Effector memory CD4-positive, alpha-beta T cell (primary cell): Measurements from ENCODE around the gene CAPNS2.

Source experiments
- DNase-seq, 3 donors: peaks; one replicate each; pipeline ENCODE4 v3.0.0-alpha.2; 2020
- H3K27ac ChIP-seq: 2 replicates; pipeline ENCODE4 v1.7.0; 2013; ENCODE audit warnings: mild to moderate bottlenecking, low read length, moderate library complexity; ENCODE audit not compliant: insufficient read depth, poor library complexity, severe bottlenecking
- H3K27me3 ChIP-seq: replicated peaks from 2 replicates; pipeline ENCODE4 v1.7.0; 2013; ENCODE audit warnings: mild to moderate bottlenecking, low read length; ENCODE audit not compliant: insufficient read depth, control insufficient read depth, poor library complexity, severe bottlenecking
- H3K36me3 ChIP-seq: 2 replicates; pipeline ENCODE4 v1.7.0; 2013; ENCODE audit warnings: mild to moderate bottlenecking, low read length, moderate library complexity; ENCODE audit not compliant: control insufficient read depth, insufficient read depth
- H3K4me1 ChIP-seq: 2 replicates; pipeline ENCODE4 v1.7.0; 2013; ENCODE audit warnings: low read length, mild to moderate bottlenecking; ENCODE audit not compliant: control insufficient read depth, insufficient read depth, poor library complexity, severe bottlenecking
- H3K4me3 ChIP-seq: 2 replicates; pipeline ENCODE4 v1.7.0; 2013; ENCODE audit warnings: low read length, low read depth, mild to moderate bottlenecking; ENCODE audit not compliant: insufficient read depth, poor library complexity, severe bottlenecking
- H3K9me3 ChIP-seq: 2 replicates; pipeline ENCODE4 v1.7.0; 2013; ENCODE audit warnings: mild to moderate bottlenecking, low read length, moderate library complexity; ENCODE audit not compliant: control insufficient read depth

Gene CAPNS2

DNA sequence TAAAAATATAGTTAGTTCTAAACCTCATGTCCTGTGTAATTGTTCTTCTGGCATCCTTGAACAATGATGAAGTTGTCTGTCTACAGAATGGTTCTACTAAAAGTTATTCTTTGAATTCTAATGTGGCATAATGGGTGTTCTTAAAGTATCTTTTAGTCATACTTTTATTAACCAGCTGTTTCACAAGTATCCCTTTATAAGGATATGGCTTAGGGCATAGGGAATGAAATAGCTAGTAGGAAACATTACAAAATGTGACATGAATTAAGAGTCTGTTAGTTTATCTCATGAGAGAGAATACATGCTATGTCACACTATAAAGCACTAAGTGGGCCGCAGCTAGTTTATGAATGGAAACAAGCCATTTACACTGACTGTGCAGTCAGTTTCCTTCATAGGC, 26.3 kb upstream of the CAPNS2 start:
- Histone ChIP-seq H3K4me3 (no peak overlapping the region), H3K27me3 (no peaks in the 10 kb centered on the region), H3K4me1 (no peaks in the 10 kb centered on the region), H3K9me3 (no peaks in the 10 kb centered on the region), H3K27ac (no peak overlapping the region), H3K36me3 (no peaks in the 10 kb centered on the region)
- no peak for DNase-seq

GRCh38 chr16:55542459-55543082, 23.9 kb upstream of the CAPNS2 start:
- Histone ChIP-seq H3K4me3 (no peak overlapping the region), H3K27ac (no peak overlapping the region), H3K4me1 (no peaks in the 10 kb centered on the region), H3K27me3 (no peaks in the 10 kb centered on the region), H3K9me3 (no peaks in the 10 kb centered on the region), H3K36me3 (no peaks in the 10 kb centered on the region)
- DNase-seq = no peak

GRCh38 chr16:55543472-55543871, 23.0 kb upstream of the CAPNS2 start:
- Histone ChIP-seq H3K36me3 (no peaks in the 10 kb centered on the region), H3K27ac (no peak overlapping the region), H3K9me3 (no peaks in the 10 kb centered on the region), H3K4me1 (no peaks in the 10 kb centered on the region), H3K4me3 (no peak overlapping the region), H3K27me3 (no peaks in the 10 kb centered on the region)
- DNase-seq = no peak

GRCh38 chr16:55552621-55553020, 13.9 kb upstream of the CAPNS2 start:
- Histone ChIP-seq H3K4me1 (no peaks in the 10 kb centered on the region), H3K4me3 (no peak overlapping the region), H3K27me3 (no peaks in the 10 kb centered on the region), H3K36me3 (no peaks in the 10 kb centered on the region), H3K9me3 (no peaks in the 10 kb centered on the region), H3K27ac (no peak overlapping the region)
- DNase-seq = no peak

DNA sequence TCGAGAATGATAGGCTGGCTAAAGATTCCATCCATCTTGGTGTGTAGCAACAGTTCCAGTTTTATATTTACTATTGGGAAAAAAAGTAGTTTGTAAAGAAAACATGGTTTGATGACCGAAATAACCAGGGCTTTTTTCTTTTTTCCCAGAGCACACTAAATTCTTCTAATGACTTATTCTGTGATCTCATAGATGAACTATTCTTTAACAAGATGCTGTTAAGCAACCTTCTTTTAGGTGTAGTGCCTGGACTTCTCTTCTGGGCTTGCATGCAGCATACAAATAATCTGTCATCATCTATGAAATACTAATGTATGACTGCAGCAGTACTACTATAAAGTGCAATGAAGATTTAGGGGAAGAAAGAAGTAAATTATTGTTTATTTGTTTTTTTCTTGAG, 11.0 kb upstream of the CAPNS2 start:
- Histone ChIP-seq H3K27me3 (no peaks in the 10 kb centered on the region), H3K9me3 (no peaks in the 10 kb centered on the region), H3K36me3 (no peaks in the 10 kb centered on the region), H3K4me1 (no peaks in the 10 kb centered on the region), H3K27ac (no peak overlapping the region), H3K4me3 (no peak overlapping the region)
- DNase-seq = no peak

GRCh38 chr16:55557186-55557585, 9.3 kb upstream of the CAPNS2 start:
- Histone ChIP-seq H3K9me3 (no peaks in the 10 kb centered on the region), H3K36me3 (no peaks in the 10 kb centered on the region), H3K4me1 (no peaks in the 10 kb centered on the region), H3K4me3 (no peak overlapping the region), H3K27me3 (no peaks in the 10 kb centered on the region), H3K27ac (no peak overlapping the region)
- DNase-seq = no peak

- H3K27me3 ChIP-seq = no peaks in the 10 kb centered on the region
- no peaks in the 10 kb centered on the region for H3K36me3 ChIP-seq
- H3K4me3 ChIP-seq = no peak overlapping the region
- H3K4me1 ChIP-seq = no peaks in the 10 kb centered on the region
- H3K27ac ChIP-seq = no peak overlapping the region
- no peak for DNase-seq
- H3K9me3 ChIP-seq = no peaks in the 10 kb centered on the region
Measured at GRCh38 chr16:55559233-55559632, 7.3 kb upstream of the CAPNS2 start.

- no peak for DNase-seq
- H3K27me3 ChIP-seq = no peaks in the 10 kb centered on the region
- H3K4me1 ChIP-seq = no peaks in the 10 kb centered on the region
- H3K4me3 ChIP-seq = no peak overlapping the region
- no peaks in the 10 kb centered on the region for H3K36me3 ChIP-seq
- no peaks in the 10 kb centered on the region for H3K9me3 ChIP-seq
- no peak overlapping the region for H3K27ac ChIP-seq
Measured at GRCh38 chr16:55559933-55560516, 6.5 kb upstream of the CAPNS2 start.

- Histone ChIP-seq H3K27me3 (no peaks in the 10 kb centered on the region), H3K9me3 (no peaks in the 10 kb centered on the region), H3K27ac (no peak overlapping the region), H3K4me1 (no peaks in the 10 kb centered on the region), H3K36me3 (no peaks in the 10 kb centered on the region), H3K4me3 (no peak overlapping the region)
- no peak for DNase-seq
Measured at GRCh38 chr16:55561319-55561848, 5.1 kb upstream of the CAPNS2 start.

DNA sequence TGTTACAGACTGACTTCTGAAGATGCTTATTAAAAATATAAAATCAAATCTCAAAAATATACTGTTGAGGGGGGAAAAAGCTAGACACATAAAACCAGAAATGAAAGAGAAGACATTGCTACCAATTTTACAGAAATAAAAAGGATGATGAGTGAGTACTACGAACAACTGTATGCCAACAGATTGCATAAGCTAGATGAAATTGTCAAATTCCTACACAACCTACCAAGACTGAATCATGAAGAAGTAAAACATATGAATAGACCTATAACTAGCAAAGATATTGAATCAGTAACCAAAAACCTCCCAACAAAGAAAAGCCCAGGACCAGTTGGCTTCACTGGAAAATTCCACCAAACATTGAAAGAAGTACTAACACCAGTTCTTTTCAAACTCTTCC, 3.5 kb upstream of the CAPNS2 start:
- DNase-seq = no peak
- no peak overlapping the region for H3K27ac ChIP-seq
- no peaks in the 10 kb centered on the region for H3K27me3 ChIP-seq
- H3K9me3 ChIP-seq = no peaks in the 10 kb centered on the region
- no peaks in the 10 kb centered on the region for H3K4me1 ChIP-seq
- H3K4me3 ChIP-seq = no peak overlapping the region
- no peaks in the 10 kb centered on the region for H3K36me3 ChIP-seq
